ENCODE measurements around the gene CEMIP.

Gene CEMIP

DNA sequence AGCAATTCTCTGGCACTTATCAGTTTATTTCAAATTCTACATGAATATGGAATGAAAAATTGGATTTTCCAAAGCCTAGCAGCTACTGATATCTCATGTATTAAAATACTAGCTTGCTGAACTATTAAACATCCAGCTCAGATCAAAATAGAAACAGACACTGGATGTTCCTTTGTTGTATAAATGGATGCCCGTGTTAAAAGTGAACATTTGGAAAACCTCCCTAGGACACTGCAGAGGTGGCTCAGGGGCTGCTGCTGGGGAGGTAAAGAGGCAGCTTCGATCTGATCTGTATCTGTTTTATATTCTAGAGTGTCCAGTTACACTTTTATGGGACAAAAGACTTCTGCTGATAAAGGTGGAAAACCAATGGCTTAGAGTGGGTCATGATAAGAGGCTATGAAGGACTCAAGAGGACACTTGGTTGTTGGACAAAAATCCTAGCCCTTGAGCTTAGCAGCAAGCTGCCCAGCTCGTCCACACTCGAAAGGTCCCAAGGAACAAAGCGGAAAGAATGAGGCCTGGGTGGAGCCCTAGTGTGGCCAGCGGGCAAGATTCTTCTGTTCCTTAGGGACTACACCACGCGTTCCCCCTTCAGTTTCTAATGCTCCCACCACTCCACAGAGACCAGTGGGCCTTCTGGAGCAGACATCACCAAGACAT is 200.5 kb downstream of the CEMIP start:
- Histone ChIP-seq H3K27ac (ENCODE audit: low read depth, low read length, severe bottlenecking) (no peak overlapping the region), H3K4me1 (ENCODE audit: control insufficient read depth, insufficient read depth, low read length, poor library complexity, severe bottlenecking) (peaks cover 7% of the 10 kb centered on the region), H3K36me3 (ENCODE audit: control insufficient read depth, insufficient read depth, low read length) (peaks cover 43% of the 10 kb centered on the region), H3K9me3 (ENCODE audit: control insufficient read depth, low read length) (no peaks in the 10 kb centered on the region), H3K4me3 (ENCODE audit: extremely low read depth, insufficient read depth, low read length, poor library complexity, severe bottlenecking) (no peak overlapping the region)
- 83 to 93% methylated on average over 5 of the region's 8 CpGs for WGBS, 2 experiments (ENCODE audit: insufficient coverage in 2 of 2)

DNA sequence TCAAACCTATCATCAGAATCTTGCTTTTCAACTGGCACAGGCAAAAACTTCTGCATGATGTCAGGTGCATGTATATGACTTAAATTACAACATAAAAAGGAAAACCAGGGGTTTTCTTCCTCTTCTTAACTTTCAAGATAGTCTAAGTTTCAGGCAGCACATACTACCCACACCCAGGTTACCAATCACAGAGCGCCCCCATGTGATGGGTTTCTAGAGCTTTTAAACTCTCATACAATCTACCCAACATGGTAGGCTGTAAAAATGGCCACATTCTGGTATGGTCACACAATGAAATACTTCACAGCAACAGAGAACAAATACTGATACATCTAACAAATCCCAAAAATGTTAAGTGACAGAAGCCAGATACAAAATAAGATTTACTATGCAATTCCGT is 203.0 kb downstream of the CEMIP start:
- H3K36me3 ChIP-seq (ENCODE audit: control insufficient read depth, insufficient read depth, low read length) = peaks cover 36% of the 10 kb centered on the region
- no CpG with 5 or more reads among the region's 2 CpGs for WGBS, 2 experiments (ENCODE audit: insufficient coverage in 2 of 2)

GRCh38 chr15:80982839-80983238 is 203.7 kb downstream of the CEMIP start:
- H3K4me3 ChIP-seq (ENCODE audit: extremely low read depth, insufficient read depth, low read length, poor library complexity, severe bottlenecking) = no peak overlapping the region
- 92 to 95% methylated on average over 3 to 4 of the region's 5 CpGs for WGBS, 2 experiments (ENCODE audit: insufficient coverage in 2 of 2)
- peaks cover 36% of the 10 kb centered on the region for H3K36me3 ChIP-seq (ENCODE audit: control insufficient read depth, insufficient read depth, low read length)
- H3K27ac ChIP-seq (ENCODE audit: low read depth, low read length, severe bottlenecking) = no peak overlapping the region
- H3K4me1 ChIP-seq (ENCODE audit: control insufficient read depth, insufficient read depth, low read length, poor library complexity, severe bottlenecking) = peaks cover 7% of the 10 kb centered on the region
- no peaks in the 10 kb centered on the region for H3K9me3 ChIP-seq (ENCODE audit: control insufficient read depth, low read length)

More for the DNA sequence above, 203.0 kb downstream of the CEMIP start:
- H3K27ac ChIP-seq (ENCODE audit: low read depth, low read length, severe bottlenecking) = no peak overlapping the region
- H3K9me3 ChIP-seq (ENCODE audit: control insufficient read depth, low read length) = no peaks in the 10 kb centered on the region
- H3K4me3 ChIP-seq (ENCODE audit: extremely low read depth, insufficient read depth, low read length, poor library complexity, severe bottlenecking) = no peak overlapping the region
- H3K4me1 ChIP-seq (ENCODE audit: control insufficient read depth, insufficient read depth, low read length, poor library complexity, severe bottlenecking) = peaks cover 7% of the 10 kb centered on the region

- H3K9me3 ChIP-seq (ENCODE audit: control insufficient read depth, low read length) = no peaks in the 10 kb centered on the region
- no peaks in the 10 kb centered on the region for H3K4me1 ChIP-seq (ENCODE audit: control insufficient read depth, insufficient read depth, low read length, poor library complexity, severe bottlenecking)
- 86 to 89% methylated on average over 6 to 7 of the region's 9 CpGs for WGBS, 2 experiments (ENCODE audit: insufficient coverage in 2 of 2)
- H3K4me3 ChIP-seq (ENCODE audit: extremely low read depth, insufficient read depth, low read length, poor library complexity, severe bottlenecking) = no peak overlapping the region
- peaks cover 19% of the 10 kb centered on the region for H3K36me3 ChIP-seq (ENCODE audit: control insufficient read depth, insufficient read depth, low read length)
- H3K27ac ChIP-seq (ENCODE audit: low read depth, low read length, severe bottlenecking) = no peak overlapping the region
Measured at GRCh38 chr15:80984856-80985255, 205.7 kb downstream of the CEMIP start.

DNA sequence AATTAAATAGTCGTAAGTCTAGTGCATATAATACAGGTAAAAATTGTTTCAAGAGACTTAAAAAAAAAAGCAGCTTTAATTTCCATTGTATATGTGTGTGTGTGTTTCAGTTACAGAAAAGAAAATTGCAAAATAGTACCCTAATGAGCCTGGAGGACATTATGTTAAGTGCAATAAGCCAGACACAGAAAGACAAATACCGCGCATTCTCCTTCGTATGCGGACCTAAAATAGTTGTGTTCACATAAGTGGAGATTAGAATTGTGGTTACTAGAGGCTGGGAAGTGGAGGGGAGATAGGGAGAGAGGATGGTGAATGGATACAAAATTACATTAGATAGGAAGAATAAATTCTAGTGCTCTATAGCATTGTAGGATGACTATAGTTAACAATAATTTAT is 206.8 kb downstream of the CEMIP start:
- peaks cover 6% of the 10 kb centered on the region for H3K4me1 ChIP-seq (ENCODE audit: control insufficient read depth, insufficient read depth, low read length, poor library complexity, severe bottlenecking)
- WGBS, 2 experiments (ENCODE audit: insufficient coverage in 2 of 2) = 93 to 100% methylated on average over 4 of the region's 5 CpGs

DNA sequence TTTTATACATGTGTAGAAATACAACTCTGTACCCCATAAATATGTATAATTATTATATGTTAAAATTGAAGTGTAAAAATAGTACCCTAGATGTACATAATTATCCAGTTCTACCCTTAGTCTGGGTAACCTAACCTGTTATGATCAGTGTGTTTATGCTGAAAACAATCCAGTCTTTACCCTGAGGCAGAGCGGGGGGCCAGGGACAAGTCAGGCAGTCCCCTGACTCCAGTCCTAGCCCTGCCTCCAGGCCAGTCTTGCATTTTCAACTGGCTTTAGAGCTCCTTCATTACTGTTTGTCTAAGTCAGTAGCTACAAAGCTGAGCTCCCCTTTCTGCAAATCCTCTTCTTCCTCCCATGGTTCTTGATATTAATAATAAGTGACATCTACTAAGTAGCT is 207.3 kb downstream of the CEMIP start:
- H3K4me1 ChIP-seq (ENCODE audit: control insufficient read depth, insufficient read depth, low read length, poor library complexity, severe bottlenecking) = peaks cover 6% of the 10 kb centered on the region
- 92% methylated on average over 1 of the region's 1 CpG; no CpG with 5 or more reads in 1 of the 2 experiments for WGBS, 2 experiments (ENCODE audit: insufficient coverage in 2 of 2)
- no peaks in the 10 kb centered on the region for H3K9me3 ChIP-seq (ENCODE audit: control insufficient read depth, low read length)
- H3K4me3 ChIP-seq (ENCODE audit: extremely low read depth, insufficient read depth, low read length, poor library complexity, severe bottlenecking) = no peak overlapping the region
- no peak overlapping the region for H3K27ac ChIP-seq (ENCODE audit: low read depth, low read length, severe bottlenecking)
- peaks cover 13% of the 10 kb centered on the region for H3K36me3 ChIP-seq (ENCODE audit: control insufficient read depth, insufficient read depth, low read length)

More for the DNA sequence above, 206.8 kb downstream of the CEMIP start:
- Histone ChIP-seq H3K4me3 (ENCODE audit: extremely low read depth, insufficient read depth, low read length, poor library complexity, severe bottlenecking) (no peak overlapping the region), H3K27ac (ENCODE audit: low read depth, low read length, severe bottlenecking) (no peak overlapping the region), H3K36me3 (ENCODE audit: control insufficient read depth, insufficient read depth, low read length) (peaks cover 13% of the 10 kb centered on the region), H3K9me3 (ENCODE audit: control insufficient read depth, low read length) (no peaks in the 10 kb centered on the region)

DNA sequence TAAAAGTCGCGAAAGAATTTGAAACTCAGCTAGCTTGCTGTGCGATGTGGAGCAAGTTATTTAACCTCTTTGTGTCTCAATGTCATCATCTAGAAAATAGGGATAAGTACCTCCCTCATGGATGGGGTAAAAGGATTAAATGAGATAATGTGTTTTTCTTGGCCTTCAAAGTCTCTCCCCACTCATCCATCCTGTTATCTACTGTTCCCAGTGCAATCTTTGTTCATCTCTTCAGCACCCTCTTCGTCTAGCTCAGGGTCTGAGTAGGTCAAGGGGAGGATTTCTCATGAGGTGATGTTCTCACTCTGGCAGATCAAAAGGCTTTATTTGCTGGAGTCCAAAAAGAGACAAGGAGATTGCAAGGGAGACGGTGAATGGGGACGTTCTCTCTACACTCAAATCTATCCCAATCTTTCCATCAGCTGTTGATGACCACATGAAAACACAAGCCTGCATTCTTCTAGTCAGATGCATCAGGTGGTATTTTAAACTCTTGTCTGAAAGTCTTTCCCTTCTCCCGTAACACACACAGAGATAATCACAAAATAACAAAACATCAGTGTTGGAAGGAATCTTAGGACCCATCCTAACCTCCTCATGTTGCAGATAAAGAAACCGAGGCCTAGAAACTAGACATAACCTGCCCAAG is 209.1 kb downstream of the CEMIP start:
- Histone ChIP-seq H3K4me1 (ENCODE audit: control insufficient read depth, insufficient read depth, low read length, poor library complexity, severe bottlenecking) (peaks cover 6% of the 10 kb centered on the region), H3K9me3 (ENCODE audit: control insufficient read depth, low read length) (no peaks in the 10 kb centered on the region), H3K4me3 (ENCODE audit: extremely low read depth, insufficient read depth, low read length, poor library complexity, severe bottlenecking) (peak overlapping the region; percentile 82), H3K27ac (ENCODE audit: low read depth, low read length, severe bottlenecking) (no peak overlapping the region), H3K36me3 (ENCODE audit: control insufficient read depth, insufficient read depth, low read length) (peaks cover 4% of the 10 kb centered on the region)
- 62 to 70% methylated on average over 4 to 6 of the region's 8 CpGs for WGBS, 2 experiments (ENCODE audit: insufficient coverage in 2 of 2)

- H3K36me3 ChIP-seq (ENCODE audit: control insufficient read depth, insufficient read depth, low read length) = peaks cover 4% of the 10 kb centered on the region
- peaks cover 6% of the 10 kb centered on the region for H3K4me1 ChIP-seq (ENCODE audit: control insufficient read depth, insufficient read depth, low read length, poor library complexity, severe bottlenecking)
- 1% methylated on average over 5 to 6 of the region's 7 CpGs for WGBS, 2 experiments (ENCODE audit: insufficient coverage in 2 of 2)
- no peaks in the 10 kb centered on the region for H3K9me3 ChIP-seq (ENCODE audit: control insufficient read depth, low read length)
- peak overlapping the region; percentile 47 for H3K27ac ChIP-seq (ENCODE audit: low read depth, low read length, severe bottlenecking)
- H3K4me3 ChIP-seq (ENCODE audit: extremely low read depth, insufficient read depth, low read length, poor library complexity, severe bottlenecking) = peak overlapping the region; percentile 82
Measured at GRCh38 chr15:80989081-80989517, 209.9 kb downstream of the CEMIP start.

- Histone ChIP-seq H3K27ac (ENCODE audit: low read depth, low read length, severe bottlenecking) (peak within 1 kb of the TSS; percentile 79), H3K36me3 (ENCODE audit: control insufficient read depth, insufficient read depth, low read length) (peaks cover 4% of the 10 kb centered on the region), H3K9me3 (ENCODE audit: control insufficient read depth, low read length) (no peaks in the 10 kb centered on the region), H3K4me1 (ENCODE audit: control insufficient read depth, insufficient read depth, low read length, poor library complexity, severe bottlenecking) (peaks cover 6% of the 10 kb centered on the region), H3K4me3 (ENCODE audit: extremely low read depth, insufficient read depth, low read length, poor library complexity, severe bottlenecking) (peak within 1 kb of the TSS; percentile 82)
- 6 to 7% methylated on average over 40 to 42 of the region's 63 CpGs for WGBS, 2 experiments (ENCODE audit: insufficient coverage in 2 of 2)
Measured at GRCh38 chr15:80989518-80990478, 210.6 kb downstream of the CEMIP start, which contains the start of gene MESD. Gene MESD (minus strand): TSS chr15:80989819. CDS start chr15:80989791, 28 bp downstream.

- H3K4me3 ChIP-seq (ENCODE audit: extremely low read depth, insufficient read depth, low read length, poor library complexity, severe bottlenecking) = no peak overlapping the region
- no peak overlapping the region for H3K27ac ChIP-seq (ENCODE audit: low read depth, low read length, severe bottlenecking)
- H3K4me1 ChIP-seq (ENCODE audit: control insufficient read depth, insufficient read depth, low read length, poor library complexity, severe bottlenecking) = peaks cover 6% of the 10 kb centered on the region
- no CpG with 5 or more reads among the region's 1 CpG for WGBS, 2 experiments (ENCODE audit: insufficient coverage in 2 of 2)
- H3K36me3 ChIP-seq (ENCODE audit: control insufficient read depth, insufficient read depth, low read length) = no peaks in the 10 kb centered on the region
- H3K9me3 ChIP-seq (ENCODE audit: control insufficient read depth, low read length) = no peaks in the 10 kb centered on the region
Measured at GRCh38 chr15:80990955-80991354, 211.8 kb downstream of the CEMIP start.
